ENCODE measurements around the gene LCOR.
"Not testable (repeated sequence)": the region's sequence is repeated elsewhere in the genome, so short reads cannot be mapped to it uniquely, and the experiment has no call there.

LCOR gene

DNA sequence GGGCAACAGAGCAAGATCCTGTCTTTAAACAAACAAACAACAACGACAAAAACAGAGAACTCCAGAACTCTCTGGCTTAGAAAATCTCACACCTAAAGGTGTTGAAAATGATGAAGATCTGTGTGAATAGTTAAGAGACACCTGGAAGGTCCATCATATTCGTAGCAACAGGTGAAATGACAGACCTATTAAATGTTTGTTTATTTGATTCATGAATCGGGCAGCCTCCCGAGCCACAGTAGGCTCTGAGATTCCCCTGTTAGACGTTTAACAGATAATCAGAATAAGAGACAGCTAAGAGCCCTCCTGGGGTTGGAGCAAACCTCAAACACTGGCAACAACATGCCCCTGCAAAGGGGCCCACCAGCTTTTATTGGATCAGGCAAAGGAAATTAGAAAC is 103.7 kb downstream of the LCOR start:
- no peak for DNase-seq (ENCODE audit: low spot score)

DNA sequence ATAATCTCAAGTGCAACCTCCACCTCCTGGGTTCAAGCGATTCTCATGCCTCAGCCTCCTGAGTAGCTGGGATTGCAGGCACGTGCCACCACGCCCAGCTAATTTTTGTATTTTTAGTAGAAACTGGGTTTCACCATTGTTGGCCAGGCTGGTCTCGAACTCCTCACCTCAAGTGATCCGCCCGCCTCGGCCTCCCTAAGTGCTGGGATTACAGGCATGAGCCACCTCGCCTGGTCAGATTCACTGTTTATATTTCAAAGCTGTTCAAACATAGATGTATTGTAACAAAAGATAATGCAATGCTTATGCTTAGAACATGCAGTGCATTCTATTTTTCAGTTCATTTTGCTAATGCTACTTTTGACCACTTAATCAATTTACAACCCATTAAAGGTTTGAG is 111.1 kb downstream of the LCOR start:
- not testable (repeated sequence) for DNase-seq (ENCODE audit: low spot score)

- no peak for DNase-seq (ENCODE audit: low spot score)
These were observed 114.9 kb downstream of the LCOR start for GRCh38 chr10:96947036-96947435.

DNA sequence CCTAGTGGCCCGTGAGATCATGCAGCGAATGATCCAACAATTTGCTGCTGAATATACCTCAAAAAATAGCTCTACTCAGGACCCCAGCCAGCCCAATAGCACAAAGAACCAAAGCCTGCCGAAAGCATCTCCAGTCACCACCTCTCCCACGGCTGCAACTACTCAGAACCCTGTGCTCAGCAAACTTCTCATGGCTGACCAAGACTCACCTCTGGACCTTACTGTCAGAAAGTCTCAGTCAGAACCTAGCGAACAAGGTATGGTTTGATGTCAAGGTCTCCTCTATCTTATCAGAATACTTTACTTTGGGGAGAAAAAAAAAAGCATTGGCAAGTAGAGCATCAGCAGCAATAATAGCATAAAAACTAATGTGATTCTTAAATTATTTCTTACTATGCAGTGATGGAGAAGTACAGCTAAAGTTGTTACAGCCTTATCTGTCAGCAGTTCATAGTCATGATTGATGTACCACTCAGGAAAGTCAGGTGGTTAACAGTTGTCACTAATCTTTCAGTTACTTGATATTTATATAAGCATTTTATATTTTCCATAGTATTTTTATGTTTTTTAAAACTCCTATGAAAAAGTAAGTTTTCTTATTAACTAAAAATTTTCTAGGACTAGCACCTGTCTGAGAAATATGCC is 117.1 kb downstream of the LCOR start:
- no peak for DNase-seq (ENCODE audit: low spot score)

- no peak for DNase-seq (ENCODE audit: low spot score)
These were observed 119.9 kb downstream of the LCOR start for GRCh38 chr10:96951954-96952353.

DNA sequence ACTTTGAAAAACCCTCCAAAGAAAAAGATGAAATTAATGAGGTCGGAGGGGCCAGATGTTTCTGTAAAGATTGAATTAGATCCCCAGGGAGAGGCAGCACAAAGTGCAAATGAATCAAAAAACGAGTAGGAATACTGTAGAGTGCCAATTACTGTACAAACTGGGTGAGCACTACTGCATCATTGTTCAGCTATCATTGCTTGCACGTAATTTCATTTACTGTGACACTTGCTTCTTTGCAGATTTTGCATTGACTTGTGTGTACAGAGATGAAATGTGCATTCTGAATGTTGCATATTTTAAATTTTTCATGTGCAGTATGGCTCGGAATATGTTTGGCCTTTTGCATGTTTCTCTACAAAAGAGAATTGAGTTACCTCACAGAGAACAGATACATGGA is 123.7 kb downstream of the LCOR start:
- DNase-seq (ENCODE audit: low spot score): no peak

- DNase-seq (ENCODE audit: low spot score): no peak
These were observed 126.0 kb downstream of the LCOR start for GRCh38 chr10:96958071-96958470.

DNA sequence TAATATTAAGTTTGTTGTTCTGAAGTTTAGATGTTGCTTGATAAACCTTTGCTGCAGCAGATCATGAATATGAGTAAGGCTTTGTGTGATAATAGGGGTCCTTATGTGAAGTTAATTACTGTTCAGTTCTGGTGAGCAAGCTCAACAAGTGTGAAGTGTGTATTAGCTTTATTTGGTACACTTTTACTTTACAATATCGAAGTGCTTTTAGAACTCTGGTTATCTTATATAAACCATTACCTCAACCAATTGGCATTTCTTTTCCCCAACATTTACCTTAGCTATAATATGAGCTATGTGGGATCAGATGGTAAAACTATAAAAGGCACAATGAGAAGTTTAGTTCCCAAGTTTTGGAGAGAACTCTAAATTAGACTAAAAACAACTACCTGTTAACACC is 127.6 kb downstream of the LCOR start:
- no peak for DNase-seq (ENCODE audit: low spot score)

- DNase-seq (ENCODE audit: low spot score): no peak
These were observed 128.8 kb downstream of the LCOR start for GRCh38 chr10:96960872-96961271.

GRCh38 chr10:96964131-96964530 is 132.0 kb downstream of the LCOR start:
- no peak for DNase-seq (ENCODE audit: low spot score)

DNA sequence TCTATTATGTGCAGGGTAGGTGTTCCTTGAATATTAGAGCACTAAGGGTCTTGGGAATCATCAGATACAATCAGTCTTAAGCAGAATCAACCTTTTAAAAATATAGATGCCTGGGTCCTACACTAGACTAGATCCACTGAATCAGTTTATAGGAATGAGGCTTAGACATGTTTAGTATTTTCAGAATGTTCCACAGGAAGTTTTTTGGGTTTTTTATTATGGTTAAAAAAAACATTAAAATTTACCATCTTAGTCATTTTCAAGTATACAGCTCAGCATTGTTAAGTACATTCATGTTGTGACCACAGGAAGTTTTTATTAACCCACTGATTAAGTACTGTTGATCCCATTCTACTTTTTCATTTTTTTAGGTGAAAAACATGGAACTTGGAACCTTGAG is 135.7 kb downstream of the LCOR start:
- DNase-seq (ENCODE audit: low spot score): no peak

DNA sequence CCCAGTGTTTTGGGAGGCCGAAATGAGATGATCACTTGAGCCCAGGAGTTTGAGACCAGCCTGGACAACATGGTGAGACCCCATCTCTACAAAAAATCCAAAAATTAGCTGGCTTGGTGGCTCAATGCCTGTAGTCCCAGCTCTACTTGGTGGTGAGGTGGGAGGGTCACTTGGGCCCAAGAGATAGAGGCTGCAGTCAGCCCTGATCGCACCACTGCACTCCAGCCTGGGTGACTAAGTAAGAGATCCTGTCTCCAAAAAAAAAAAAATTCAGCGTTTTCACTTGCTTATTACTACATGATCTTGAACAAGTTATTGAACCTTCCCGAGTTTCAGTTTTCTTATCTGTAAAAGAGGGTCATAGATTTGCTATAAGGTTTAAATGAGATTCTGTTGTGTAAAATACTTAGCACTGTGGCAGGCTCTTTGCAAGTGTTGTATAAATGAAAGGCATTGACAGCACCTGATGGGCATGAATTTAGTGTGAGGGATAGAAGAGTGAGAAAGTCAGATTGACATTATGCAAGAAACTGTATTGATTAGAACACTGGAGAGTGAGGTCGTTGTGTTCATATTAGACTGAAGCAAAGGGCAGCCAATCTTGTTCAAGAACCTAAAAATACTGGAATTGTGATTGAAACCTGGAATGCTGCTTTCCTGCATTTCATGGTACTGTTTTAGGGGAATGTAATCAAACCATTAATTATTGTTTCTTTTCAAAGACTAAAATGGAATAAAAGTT is 136.8 kb downstream of the LCOR start:
- no peak for DNase-seq (ENCODE audit: low spot score)

- DNase-seq (ENCODE audit: low spot score): no peak
These were observed 139.2 kb downstream of the LCOR start for GRCh38 chr10:96971324-96971723.

GRCh38 chr10:96972264-96972663 is 140.2 kb downstream of the LCOR start:
- no peak for DNase-seq (ENCODE audit: low spot score)

GRCh38 chr10:96973809-96974747 is 142.0 kb downstream of the LCOR start:
- DNase-seq (ENCODE audit: low spot score): no peak

- no peak for DNase-seq (ENCODE audit: low spot score)
These were observed 143.0 kb downstream of the LCOR start for GRCh38 chr10:96975136-96975535.

DNA sequence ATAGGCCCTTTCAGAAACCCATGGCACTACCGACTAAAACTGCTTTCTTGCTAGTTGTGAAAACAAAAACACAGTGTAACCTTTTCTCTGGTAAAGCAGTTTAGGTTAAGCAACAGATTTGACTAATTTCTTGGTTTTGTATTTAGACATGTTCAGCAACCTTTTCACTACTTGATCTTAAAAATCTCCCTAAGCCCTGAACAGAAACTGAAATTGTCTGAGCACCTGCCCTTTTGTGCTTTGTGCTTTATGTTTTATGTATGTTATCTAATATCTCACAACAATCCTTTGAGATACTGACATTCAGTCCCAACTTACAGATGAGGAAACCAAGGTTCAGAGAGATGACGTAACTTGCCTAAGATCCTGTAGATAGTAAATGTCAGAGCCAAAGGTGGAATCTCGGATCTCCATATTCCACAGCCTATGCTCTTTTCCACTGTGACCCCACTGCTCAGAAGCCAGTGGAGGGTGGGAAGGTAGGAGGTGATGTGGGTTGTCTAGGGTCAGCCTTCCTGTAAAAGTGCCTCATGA is 146.6 kb downstream of the LCOR start:
- DNase-seq (ENCODE audit: low spot score): no peak

GRCh38 chr10:96982149-96982930 is 150.2 kb downstream of the LCOR start:
- no peak for DNase-seq (ENCODE audit: low spot score)

- DNase-seq (ENCODE audit: low spot score): no peak
These were observed 152.5 kb downstream of the LCOR start for GRCh38 chr10:96984541-96985131.

GRCh38 chr10:96986200-96986856 is 154.2 kb downstream of the LCOR start:
- no peak for DNase-seq (ENCODE audit: low spot score)

Data from hematopoietic multipotent progenitor cell treated with erythropoietin and hydrocortisone succinate and interleukin-3 and kit ligand, for 17 days (in vitro differentiated cells).